ENCODE results near the gene TRMT1. TPM values are rescaled to one million over a fixed set of nuclear protein-coding genes. Genes with fewer than 3 reads are reported as not detected.
A peak's percentile ranks its signal among the peaks of the same experiment; 100 is the strongest.
"Not testable (repeated sequence)": the region's sequence is repeated elsewhere in the genome, so short reads cannot be mapped to it uniquely, and the experiment has no call there.

The TRMT1 gene
- polyA plus RNA-seq (2013, experiment 1 of 2) = 67.9 TPM
- polyA plus RNA-seq (2013, experiment 2 of 2) = 70.6 TPM

- H3K27me3 ChIP-seq (ENCODE audit: insufficient read depth, low read length, poor library complexity) = no peaks in the 10 kb centered on the region
- peak within 1 kb of the TSS; percentile 5 for H4K8ac ChIP-seq (ENCODE audit: low read depth, low read length)
- H3K23ac ChIP-seq (ENCODE audit: low read length) = no peak within 1 kb of the TSS
- no CpG with 5 or more reads among the region's 51 CpGs for WGBS (ENCODE audit: extremely low coverage, insufficient coverage, low lambda C conversion rate)
- peaks cover 18% of the 10 kb centered on the region for H3K79me1 ChIP-seq (ENCODE audit: low read length)
- H2BK5ac ChIP-seq (ENCODE audit: low read length) = no peak within 1 kb of the TSS
- peaks cover 9% of the 10 kb centered on the region for H3K36me3 ChIP-seq (ENCODE audit: control insufficient read depth, insufficient read depth, low read length)
- peak within 1 kb of the TSS; percentile 51 for H3K27ac ChIP-seq (ENCODE audit: low read depth, low read length)
- peak within 1 kb of the TSS; percentile 86 for H3K4me2 ChIP-seq (ENCODE audit: low read length)
- peak within 1 kb of the TSS; percentile 62 for H2AK5ac ChIP-seq (ENCODE audit: low read length)
- no peak within 1 kb of the TSS for H2BK120ac ChIP-seq (ENCODE audit: low read depth, low read length)
- peak within 1 kb of the TSS; percentile 77 for H4K5ac ChIP-seq (ENCODE audit: low read length)
- H3K79me2 ChIP-seq (ENCODE audit: control insufficient read depth, insufficient read depth, low read length) = peaks cover 45% of the 10 kb centered on the region
- H3K18ac ChIP-seq (ENCODE audit: low read length) = peak within 1 kb of the TSS; percentile 21
- no peak within 1 kb of the TSS for H2BK15ac ChIP-seq (replicated peaks; ENCODE audit: low read depth)
- DNase-seq = peak; percentile 97
- H3K9ac ChIP-seq (ENCODE audit: low read length) = peak within 1 kb of the TSS; percentile 86
- peaks cover 13% of the 10 kb centered on the region for H3K4me1 ChIP-seq (ENCODE audit: control insufficient read depth, low read depth, low read length)
- H3K4me3 ChIP-seq (ENCODE audit: low read length) = peak within 1 kb of the TSS; percentile 88
- no peak within 1 kb of the TSS for H3K4ac ChIP-seq (ENCODE audit: low read depth, low read length)
- H3K56ac ChIP-seq (ENCODE audit: low read length) = peak within 1 kb of the TSS; percentile 95
Observed at GRCh38 chr19:13116282-13117175, at the start of gene TRMT1. Gene TRMT1 (minus strand): TSS chr19:13116740. CDS start chr19:13116399, 341 bp downstream.

DNA sequence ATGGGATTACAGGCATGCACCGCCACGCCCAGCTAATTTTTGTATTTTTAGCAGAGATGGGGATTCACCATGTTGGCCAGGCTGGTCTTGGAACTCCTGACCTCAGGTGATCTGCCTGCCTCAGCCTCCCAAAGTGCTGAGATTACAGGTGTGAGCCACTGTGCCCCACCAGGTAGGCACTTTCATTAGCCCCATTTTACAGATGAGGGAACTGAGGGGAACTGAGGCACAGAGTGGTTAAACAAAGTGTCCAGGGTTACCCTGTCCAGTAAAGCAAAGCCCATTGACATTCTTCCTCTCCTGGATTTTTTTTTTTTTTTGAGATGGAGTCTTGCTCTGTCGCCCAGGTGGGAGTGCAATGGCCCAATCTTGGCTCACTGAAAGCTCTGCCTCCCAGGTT lies 49.6 kb upstream of the TRMT1 start:
- H4K8ac ChIP-seq (ENCODE audit: low read depth, low read length); H3K36me3 ChIP-seq (ENCODE audit: control insufficient read depth, insufficient read depth, low read length); H3K9ac ChIP-seq (ENCODE audit: low read length); H2BK15ac ChIP-seq (replicated peaks; ENCODE audit: low read depth); H3K23ac ChIP-seq (ENCODE audit: low read length); H3K27me3 ChIP-seq (ENCODE audit: insufficient read depth, low read length, poor library complexity); H3K79me1 ChIP-seq (ENCODE audit: low read length); H3K27ac ChIP-seq (ENCODE audit: low read depth, low read length); H3K4me2 ChIP-seq (ENCODE audit: low read length); H4K5ac ChIP-seq (ENCODE audit: low read length); H3K4ac ChIP-seq (ENCODE audit: low read depth, low read length); DNase-seq; H2AK5ac ChIP-seq (ENCODE audit: low read length); H2BK120ac ChIP-seq (ENCODE audit: low read depth, low read length); H3K4me3 ChIP-seq (ENCODE audit: low read length); H3K18ac ChIP-seq (ENCODE audit: low read length); H3K79me2 ChIP-seq (ENCODE audit: control insufficient read depth, insufficient read depth, low read length); H2BK5ac ChIP-seq (ENCODE audit: low read length): not testable (repeated sequence)
- Histone ChIP-seq H3K4me1 (ENCODE audit: control insufficient read depth, low read depth, low read length) (peaks cover 14% of the 10 kb centered on the region), H3K56ac (ENCODE audit: low read length) (peak overlapping the region; percentile 46)
- no CpG with 5 or more reads among the region's 3 CpGs for WGBS (ENCODE audit: extremely low coverage, insufficient coverage, low lambda C conversion rate)

GRCh38 chr19:13165162-13165997 lies 48.8 kb upstream of the TRMT1 start:
- H3K23ac ChIP-seq (ENCODE audit: low read length) = peak overlapping the region; percentile 31
- H3K9ac ChIP-seq (ENCODE audit: low read length) = peak overlapping the region; percentile 69
- peak overlapping the region; percentile 29 for H3K18ac ChIP-seq (ENCODE audit: low read length)
- peak overlapping the region; percentile 74 for H3K4ac ChIP-seq (ENCODE audit: low read depth, low read length)
- no peaks in the 10 kb centered on the region for H3K79me1 ChIP-seq (ENCODE audit: low read length)
- H2BK120ac ChIP-seq (ENCODE audit: low read depth, low read length) = peak overlapping the region; percentile 47
- no peaks in the 10 kb centered on the region for H3K79me2 ChIP-seq (ENCODE audit: control insufficient read depth, insufficient read depth, low read length)
- H4K5ac ChIP-seq (ENCODE audit: low read length) = peak overlapping the region; percentile 64
- no CpG with 5 or more reads among the region's 19 CpGs for WGBS (ENCODE audit: extremely low coverage, insufficient coverage, low lambda C conversion rate)
- no peak overlapping the region for H4K8ac ChIP-seq (ENCODE audit: low read depth, low read length)
- H2AK5ac ChIP-seq (ENCODE audit: low read length) = peak overlapping the region; percentile 77
- H2BK5ac ChIP-seq (ENCODE audit: low read length) = peak overlapping the region; percentile 99
- no peaks in the 10 kb centered on the region for H3K27me3 ChIP-seq (ENCODE audit: insufficient read depth, low read length, poor library complexity)
- peaks cover 15% of the 10 kb centered on the region for H3K4me1 ChIP-seq (ENCODE audit: control insufficient read depth, low read depth, low read length)
- H2BK15ac ChIP-seq (replicated peaks; ENCODE audit: low read depth) = peak overlapping the region; percentile 14
- no peak overlapping the region for H3K4me3 ChIP-seq (ENCODE audit: low read length)
- peak overlapping the region; percentile 95 for H3K27ac ChIP-seq (ENCODE audit: low read depth, low read length)
- H3K4me2 ChIP-seq (ENCODE audit: low read length) = peak overlapping the region; percentile 25
- DNase-seq = peak; percentile 84
- no peaks in the 10 kb centered on the region for H3K36me3 ChIP-seq (ENCODE audit: control insufficient read depth, insufficient read depth, low read length)
- peak overlapping the region; percentile 91 for H3K56ac ChIP-seq (ENCODE audit: low read length)

DNA sequence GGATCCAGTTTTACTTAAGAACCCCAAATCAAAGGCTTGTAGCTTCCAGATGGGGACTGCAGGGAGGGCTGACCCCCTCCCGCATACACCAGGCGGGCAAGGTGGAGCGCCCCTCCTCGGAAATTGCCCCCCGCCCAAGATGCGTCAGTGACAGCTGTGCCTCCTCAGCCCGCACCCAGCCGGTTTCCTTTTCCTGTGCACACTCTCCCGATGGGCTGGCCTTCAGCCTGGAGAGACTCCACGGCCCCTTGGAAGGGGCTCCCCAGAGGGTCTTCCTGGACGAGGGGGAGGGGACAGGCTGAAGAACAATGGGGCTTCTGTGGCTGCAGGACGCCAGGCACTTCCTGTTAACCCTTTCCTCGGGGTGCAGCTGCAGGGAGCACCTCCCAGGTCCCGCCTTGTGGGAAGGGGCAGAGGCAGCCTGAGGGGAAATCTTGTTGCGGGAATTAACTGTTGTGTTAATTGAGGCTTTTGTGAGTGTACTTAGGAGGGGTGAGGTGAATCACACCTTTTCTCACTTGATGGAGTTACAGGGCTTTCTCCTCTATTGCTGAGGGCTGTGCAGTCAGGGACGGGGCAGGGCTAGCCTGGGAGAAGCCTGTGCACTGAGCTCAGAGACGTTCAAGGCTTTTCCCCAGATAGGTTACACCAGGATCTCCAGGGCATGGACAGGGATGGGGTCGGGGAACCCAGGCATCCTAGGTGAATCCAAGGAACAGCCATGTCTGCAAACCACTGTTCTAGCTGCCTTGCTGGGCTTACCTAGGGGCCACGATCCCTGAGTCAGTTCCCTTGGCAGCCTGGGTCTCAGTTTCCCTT lies 48.0 kb upstream of the TRMT1 start:
- Histone ChIP-seq H3K79me2 (ENCODE audit: control insufficient read depth, insufficient read depth, low read length) (no peaks in the 10 kb centered on the region), H4K5ac (ENCODE audit: low read length) (peak overlapping the region; percentile 64), H2BK15ac (replicated peaks; ENCODE audit: low read depth) (no peak overlapping the region), H3K4me2 (ENCODE audit: low read length) (peak overlapping the region; percentile 25), H2BK120ac (ENCODE audit: low read depth, low read length) (peak overlapping the region; percentile 78), H3K27ac (ENCODE audit: low read depth, low read length) (peak overlapping the region; percentile 95), H3K9ac (ENCODE audit: low read length) (peak overlapping the region; percentile 91), H3K18ac (ENCODE audit: low read length) (peak overlapping the region; percentile 83), H3K4me1 (ENCODE audit: control insufficient read depth, low read depth, low read length) (peaks cover 15% of the 10 kb centered on the region), H3K27me3 (ENCODE audit: insufficient read depth, low read length, poor library complexity) (no peaks in the 10 kb centered on the region), H3K4me3 (ENCODE audit: low read length) (no peak overlapping the region), H3K56ac (ENCODE audit: low read length) (peak overlapping the region; percentile 96), H2BK5ac (ENCODE audit: low read length) (peak overlapping the region; percentile 99), H4K8ac (ENCODE audit: low read depth, low read length) (peak overlapping the region; percentile 41), H3K36me3 (ENCODE audit: control insufficient read depth, insufficient read depth, low read length) (no peaks in the 10 kb centered on the region), H3K79me1 (ENCODE audit: low read length) (no peaks in the 10 kb centered on the region), H3K4ac (ENCODE audit: low read depth, low read length) (peak overlapping the region; percentile 94), H2AK5ac (ENCODE audit: low read length) (peak overlapping the region; percentile 77), H3K23ac (ENCODE audit: low read length) (peak overlapping the region; percentile 31)
- DNase-seq = peak; percentile 99
- no CpG with 5 or more reads among the region's 19 CpGs for WGBS (ENCODE audit: extremely low coverage, insufficient coverage, low lambda C conversion rate)

Measured in mesendoderm (in vitro differentiated cells).